ENCODE data around the gene ANKRD33. TPM values are rescaled to one million over a fixed set of nuclear protein-coding genes. Genes with fewer than 3 reads are reported as not detected.
A peak's percentile ranks its signal among the peaks of the same experiment; 100 is the strongest.

Gene ANKRD33
- total RNA-seq, 1 experiment from 2014 or later = not detected

DNA sequence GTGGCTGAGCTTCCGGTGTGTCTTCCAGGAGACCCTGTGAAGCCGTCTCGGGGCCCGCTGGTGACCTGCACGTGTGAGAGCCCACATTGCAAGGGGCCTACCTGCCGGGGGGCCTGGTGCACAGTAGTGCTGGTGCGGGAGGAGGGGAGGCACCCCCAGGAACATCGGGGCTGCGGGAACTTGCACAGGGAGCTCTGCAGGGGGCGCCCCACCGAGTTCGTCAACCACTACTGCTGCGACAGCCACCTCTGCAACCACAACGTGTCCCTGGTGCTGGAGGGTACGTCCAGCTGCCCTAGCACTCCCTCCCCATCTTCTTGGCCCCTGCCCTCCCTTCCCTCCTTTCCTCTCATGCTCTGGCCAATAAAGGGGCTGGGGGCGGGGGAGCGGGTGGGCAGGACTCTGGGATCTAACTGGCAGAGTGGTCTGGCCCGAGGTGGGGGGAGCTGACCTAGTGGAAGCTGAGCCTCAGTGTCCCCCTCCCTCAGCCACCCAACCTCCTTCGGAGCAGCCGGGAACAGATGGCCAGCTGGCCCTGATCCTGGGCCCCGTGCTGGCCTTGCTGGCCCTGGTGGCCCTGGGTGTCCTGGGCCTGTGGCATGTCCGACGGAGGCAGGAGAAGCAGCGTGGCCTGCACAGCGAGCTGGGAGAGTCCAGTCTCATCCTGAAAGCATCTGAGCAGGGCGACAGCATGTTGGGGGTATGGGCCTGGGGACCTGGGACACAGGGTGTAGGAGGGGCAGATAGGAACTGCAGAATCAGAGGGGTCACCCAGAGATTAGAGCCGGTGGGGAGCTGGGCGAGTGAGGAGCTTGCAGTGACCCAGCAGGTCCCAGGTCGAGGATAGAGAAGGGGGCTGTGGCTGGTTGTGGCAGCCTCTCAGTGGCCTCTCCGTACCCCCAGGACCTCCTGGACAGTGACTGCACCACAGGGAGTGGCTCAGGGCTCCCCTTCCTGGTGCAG lies 25.4 kb downstream of the ANKRD33 start:
- Histone ChIP-seq H3K9me2 (replicated peaks; ENCODE audit: low read length) (no peaks in the 10 kb centered on the region), H3K4me3 (ENCODE audit: low read length) (no peak overlapping the region), H3K27me3 (ENCODE audit: low read length) (no peaks in the 10 kb centered on the region), H3K79me2 (ENCODE audit: low read length) (no peaks in the 10 kb centered on the region), H3K9me3 (ENCODE audit: low read length) (no peaks in the 10 kb centered on the region), H3K4me2 (ENCODE audit: low read length) (no peak overlapping the region), H3F3A (ENCODE audit: low read length, unreplicated experiment) (no peaks in the 10 kb centered on the region), H3K27ac (ENCODE audit: low read length) (no peak overlapping the region), H4K20me1 (ENCODE audit: low read length) (no peaks in the 10 kb centered on the region), H2AFZ (ENCODE audit: low read length) (no peak overlapping the region), H3K9ac (ENCODE audit: low read length) (no peak overlapping the region), H3K4me1 (ENCODE audit: insufficient read depth, low read length) (no peaks in the 10 kb centered on the region), H3K36me3 (ENCODE audit: low read depth, low read length) (no peaks in the 10 kb centered on the region)
- TF ChIP-seq, protein P1, sequence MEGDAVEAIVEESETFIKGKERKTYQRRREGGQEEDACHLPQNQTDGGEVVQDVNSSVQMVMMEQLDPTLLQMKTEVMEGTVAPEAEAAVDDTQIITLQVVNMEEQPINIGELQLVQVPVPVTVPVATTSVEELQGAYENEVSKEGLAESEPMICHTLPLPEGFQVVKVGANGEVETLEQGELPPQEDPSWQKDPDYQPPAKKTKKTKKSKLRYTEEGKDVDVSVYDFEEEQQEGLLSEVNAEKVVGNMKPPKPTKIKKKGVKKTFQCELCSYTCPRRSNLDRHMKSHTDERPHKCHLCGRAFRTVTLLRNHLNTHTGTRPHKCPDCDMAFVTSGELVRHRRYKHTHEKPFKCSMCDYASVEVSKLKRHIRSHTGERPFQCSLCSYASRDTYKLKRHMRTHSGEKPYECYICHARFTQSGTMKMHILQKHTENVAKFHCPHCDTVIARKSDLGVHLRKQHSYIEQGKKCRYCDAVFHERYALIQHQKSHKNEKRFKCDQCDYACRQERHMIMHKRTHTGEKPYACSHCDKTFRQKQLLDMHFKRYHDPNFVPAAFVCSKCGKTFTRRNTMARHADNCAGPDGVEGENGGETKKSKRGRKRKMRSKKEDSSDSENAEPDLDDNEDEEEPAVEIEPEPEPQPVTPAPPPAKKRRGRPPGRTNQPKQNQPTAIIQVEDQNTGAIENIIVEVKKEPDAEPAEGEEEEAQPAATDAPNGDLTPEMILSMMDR (conservative IDR thresholded peaks at IDR 0.05; ENCODE audit: low read depth, low read length) = 0 out of 2 replicates have a peak, but pooled peaks have one; percentile 35
- no peak for TF ChIP-seq EZH2 (IDR thresholded peaks at IDR 0.05; ENCODE audit: low read length, unreplicated experiment)
- TF ChIP-seq EZH2phosphoT487 (IDR thresholded peaks at IDR 0.05; ENCODE audit: borderline replicate concordance, low read length) = no peak
- POLR2A ChIA-PET (ENCODE audit: unreplicated experiment) = no interaction called here
- intact Hi-C loops (cut with micrococcal nuclease) = no loop called here
- no TSS peak for BruUV-seq (replicated peaks)
- CTCF ChIA-PET = no interaction called here
- DNase-seq (no peak), ATAC-seq (no peak)

DNA sequence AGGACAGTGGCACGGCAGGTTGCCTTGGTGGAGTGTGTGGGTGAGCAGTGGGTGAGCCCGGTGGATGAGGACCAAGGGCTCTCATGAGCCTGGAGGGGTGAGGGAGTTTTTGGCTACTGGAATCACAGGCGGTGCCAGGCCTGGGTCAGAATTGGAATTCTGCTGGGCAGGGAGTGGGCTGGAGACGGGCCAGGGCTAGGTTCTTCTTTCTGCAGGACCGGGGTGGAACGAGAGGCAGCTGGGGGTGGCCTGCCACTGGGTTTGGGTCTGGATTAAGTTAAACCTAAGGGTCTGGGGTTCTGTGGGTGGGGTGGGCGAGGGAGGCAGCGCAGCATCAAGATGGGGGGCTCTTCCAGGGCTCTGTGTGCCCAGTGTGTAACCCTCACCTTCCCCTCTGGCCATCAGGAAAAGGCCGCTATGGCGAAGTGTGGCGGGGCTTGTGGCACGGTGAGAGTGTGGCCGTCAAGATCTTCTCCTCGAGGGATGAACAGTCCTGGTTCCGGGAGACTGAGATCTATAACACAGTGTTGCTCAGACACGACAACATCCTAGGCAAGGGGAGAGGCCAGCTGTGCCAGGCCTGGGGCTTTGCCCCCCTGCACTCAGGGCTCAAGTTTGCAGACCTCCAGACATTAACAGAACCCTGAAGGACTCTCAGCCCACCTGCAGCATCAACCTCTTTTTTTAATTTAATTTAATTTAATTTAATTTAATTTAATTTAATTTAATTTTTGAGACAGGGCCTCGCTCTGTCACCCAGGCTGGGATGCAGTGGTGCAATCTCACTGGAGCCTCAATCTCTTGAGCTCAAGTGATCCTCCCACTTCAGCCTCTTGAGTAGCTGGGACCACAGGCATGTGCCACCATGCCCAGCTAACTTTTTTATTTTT lies 26.4 kb downstream of the ANKRD33 start:
- no peaks in the 10 kb centered on the region for H4K20me1 ChIP-seq (ENCODE audit: low read length)
- no peaks in the 10 kb centered on the region for H3K9me3 ChIP-seq (ENCODE audit: low read length)
- no peak for DNase-seq
- H3K36me3 ChIP-seq (ENCODE audit: low read depth, low read length) = no peaks in the 10 kb centered on the region
- ChIA-PET POLR2A (ENCODE audit: unreplicated experiment) (no interaction called here), CTCF (no interaction called here)
- H3K9ac ChIP-seq (ENCODE audit: low read length) = no peak overlapping the region
- H3K9me2 ChIP-seq (replicated peaks; ENCODE audit: low read length) = no peaks in the 10 kb centered on the region
- H3K27me3 ChIP-seq (ENCODE audit: low read length) = no peaks in the 10 kb centered on the region
- TF ChIP-seq EZH2phosphoT487 (IDR thresholded peaks at IDR 0.05; ENCODE audit: borderline replicate concordance, low read length) (no peak), EZH2 (IDR thresholded peaks at IDR 0.05; ENCODE audit: low read length, unreplicated experiment) (no peak)
- TF ChIP-seq, protein P1 (conservative IDR thresholded peaks at IDR 0.05; ENCODE audit: low read depth, low read length) = no peak
- H3K27ac ChIP-seq (ENCODE audit: low read length) = no peak overlapping the region
- no peak for ATAC-seq
- no TSS peak for BruUV-seq (replicated peaks)
- H3K4me1 ChIP-seq (ENCODE audit: insufficient read depth, low read length) = no peaks in the 10 kb centered on the region
- no peaks in the 10 kb centered on the region for H3F3A ChIP-seq (ENCODE audit: low read length, unreplicated experiment)
- intact Hi-C loops (cut with micrococcal nuclease) = no loop called here
- no peak overlapping the region for H2AFZ ChIP-seq (ENCODE audit: low read length)
- no peaks in the 10 kb centered on the region for H3K79me2 ChIP-seq (ENCODE audit: low read length)
- H3K4me3 ChIP-seq (ENCODE audit: low read length) = no peak overlapping the region
- no peak overlapping the region for H3K4me2 ChIP-seq (ENCODE audit: low read length)
